Measurements from ENCODE around the gene CR1L.
"Not testable (repeated sequence)": the region's sequence is repeated elsewhere in the genome, so short reads cannot be mapped to it uniquely, and the experiment has no call there.

The CR1L gene

DNA sequence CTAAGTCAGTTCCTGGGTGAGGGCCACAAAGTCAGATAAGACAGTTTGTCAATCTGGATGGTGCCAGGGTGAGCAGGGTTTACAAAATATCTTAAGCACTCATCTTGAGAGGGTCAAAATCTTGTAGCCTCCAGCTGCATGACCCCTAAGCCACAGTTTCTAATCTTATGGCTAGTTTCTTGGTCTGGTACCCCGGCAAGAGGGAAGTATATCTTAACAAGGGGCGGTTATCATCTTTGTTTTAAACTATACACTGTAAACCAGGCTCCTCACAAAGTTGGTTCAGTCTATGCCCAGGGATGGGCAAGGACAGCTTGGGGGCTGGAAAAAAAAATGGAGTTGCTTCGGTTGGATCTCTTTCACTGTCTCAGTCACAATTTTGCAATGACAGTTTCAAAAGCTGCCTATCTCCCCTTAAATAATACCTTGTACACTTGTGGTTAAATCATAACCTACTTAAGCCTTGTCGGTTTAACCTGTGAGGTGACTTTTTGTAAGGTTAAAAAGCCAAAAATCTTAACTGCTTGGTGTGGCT is 99.1 kb downstream of the CR1L start:
- no peak for DNase-seq

DNA sequence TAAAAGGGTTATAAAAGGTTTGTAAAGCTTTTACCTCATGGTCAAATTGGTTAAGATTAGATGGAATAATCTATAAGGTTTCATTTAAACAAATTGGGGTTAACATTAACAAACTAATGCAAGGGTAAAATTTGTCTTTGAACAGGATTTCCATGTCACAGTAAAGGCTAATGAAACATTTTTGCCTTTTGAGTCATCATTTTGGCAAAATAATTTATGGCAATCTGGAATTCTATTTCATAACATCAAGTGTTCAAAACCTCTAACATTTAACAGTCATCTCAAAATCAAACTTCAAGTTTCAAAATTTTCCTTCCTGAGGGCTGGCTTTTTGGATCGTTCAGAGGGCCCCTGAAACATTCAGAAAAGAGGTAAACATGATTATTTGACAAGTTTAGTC is 100.4 kb downstream of the CR1L start:
- DNase-seq: no peak

DNA sequence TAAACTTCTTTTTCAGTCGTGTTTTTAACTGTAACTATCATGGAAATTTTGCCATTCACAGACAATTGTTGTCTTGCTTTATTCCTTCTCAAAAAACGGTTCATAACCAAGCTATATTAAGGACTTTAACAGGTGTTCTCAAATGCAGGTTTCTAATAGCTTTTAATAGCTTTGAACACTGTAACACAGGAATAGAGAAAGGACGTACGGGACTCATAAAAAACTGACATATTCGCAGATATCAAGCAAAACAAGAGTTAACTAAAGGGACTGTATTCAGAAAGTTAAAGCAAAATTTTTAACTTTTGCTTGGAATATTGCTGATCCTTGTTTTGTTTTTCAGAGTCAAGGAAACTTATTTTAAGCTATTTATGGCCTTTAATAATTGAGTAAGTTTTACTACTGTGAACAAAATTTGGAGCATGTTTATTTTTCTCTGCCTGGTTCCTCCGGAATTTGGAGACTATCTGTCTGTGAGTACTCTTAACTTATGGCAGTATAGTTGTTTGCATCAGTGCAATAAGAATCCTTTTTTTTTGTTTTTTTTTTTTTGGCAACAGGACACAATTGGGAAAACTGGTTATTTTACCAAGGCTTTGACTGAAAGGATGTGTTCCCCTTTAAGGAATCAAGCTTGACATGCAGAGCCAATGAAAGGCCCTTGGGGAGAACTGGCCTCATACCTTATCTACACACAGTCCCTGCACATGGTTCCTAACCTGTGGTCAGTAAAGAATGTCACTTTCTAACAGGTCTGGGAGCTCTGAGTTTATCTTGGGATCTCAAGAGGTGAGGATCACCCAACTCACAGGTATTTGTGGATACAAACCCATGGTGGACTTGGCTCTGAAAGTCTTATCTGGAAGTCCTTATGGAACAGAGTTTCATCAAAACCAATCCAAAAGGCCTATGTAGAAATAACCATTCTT is 101.2 kb downstream of the CR1L start:
- DNase-seq: no peak

DNA sequence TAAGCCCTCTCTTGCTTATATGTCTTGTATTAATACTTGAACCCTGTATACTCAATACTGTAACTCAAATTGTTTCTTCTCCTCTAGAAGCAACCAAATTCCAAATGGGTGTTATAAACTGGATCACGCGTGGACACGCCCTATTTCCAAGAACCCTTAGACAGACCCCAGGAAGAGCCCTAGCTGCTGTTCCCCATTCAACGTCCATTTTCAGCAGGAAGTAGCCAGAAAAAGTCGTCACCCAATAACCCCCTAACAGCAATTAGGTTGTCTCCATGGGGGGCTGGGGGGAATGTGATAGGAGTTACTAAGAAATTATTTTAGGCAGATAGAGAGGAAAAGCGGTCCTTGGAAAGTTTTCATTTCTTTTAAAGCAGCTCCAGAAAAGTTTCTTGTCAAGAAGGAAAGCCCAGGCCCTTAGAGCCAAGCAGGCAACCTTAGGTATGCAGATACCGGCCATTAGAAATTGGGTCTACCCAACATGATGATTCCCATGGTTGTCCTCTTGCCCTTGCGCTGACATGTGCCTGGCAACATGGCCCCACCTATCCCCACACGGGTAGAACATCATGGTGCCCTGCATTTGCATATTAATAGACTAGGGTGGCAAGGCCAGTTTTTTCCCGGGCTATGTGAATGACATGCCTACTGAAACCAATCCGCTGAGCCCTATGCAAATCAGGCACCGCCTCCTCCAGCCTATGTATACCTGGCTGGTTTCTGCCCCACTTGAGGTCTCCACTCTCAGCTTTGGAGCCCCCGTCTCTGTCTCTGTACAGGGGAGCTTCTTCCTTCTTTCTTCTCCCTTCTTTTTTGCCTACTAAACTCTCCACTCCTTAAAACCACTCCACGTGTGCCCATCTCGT is 102.9 kb downstream of the CR1L start:
- DNase-seq: no peak

DNA sequence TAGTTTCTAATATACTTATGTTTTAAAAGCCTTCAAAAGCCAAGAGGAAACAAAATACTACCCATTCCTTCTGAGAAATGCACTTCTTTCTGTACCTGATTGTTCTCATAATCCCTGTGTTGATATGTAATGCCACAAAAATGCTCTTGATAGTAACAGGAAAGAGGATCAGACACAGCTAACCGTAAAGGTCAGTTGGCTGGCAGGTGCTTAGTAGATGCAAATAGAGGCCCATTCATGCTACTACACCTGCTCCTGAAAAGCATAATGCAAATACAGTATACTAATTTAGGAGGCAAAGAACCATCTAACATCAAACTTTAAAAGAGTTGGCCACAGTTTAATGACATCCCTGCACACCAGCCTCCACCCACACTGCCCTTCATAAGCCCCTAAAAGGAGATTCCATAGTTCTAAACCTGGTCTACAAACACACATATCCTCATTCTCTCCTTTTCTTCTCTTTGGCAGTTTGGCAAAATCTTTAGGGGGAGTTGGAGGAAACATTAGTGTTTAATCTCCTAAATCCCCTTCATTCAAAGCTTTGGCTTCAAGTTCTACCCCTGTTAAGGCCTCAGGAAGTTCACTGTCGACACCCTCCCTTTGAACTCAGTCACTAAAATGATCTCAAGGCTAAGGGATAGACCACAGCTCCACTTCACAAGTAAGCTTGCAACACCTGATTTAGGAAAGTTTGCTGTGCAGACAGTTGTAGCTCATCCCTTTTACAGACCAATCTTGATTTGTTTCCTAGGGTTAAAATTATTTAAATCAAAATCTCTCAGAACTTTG is 104.0 kb downstream of the CR1L start:
- DNase-seq: no peak

DNA sequence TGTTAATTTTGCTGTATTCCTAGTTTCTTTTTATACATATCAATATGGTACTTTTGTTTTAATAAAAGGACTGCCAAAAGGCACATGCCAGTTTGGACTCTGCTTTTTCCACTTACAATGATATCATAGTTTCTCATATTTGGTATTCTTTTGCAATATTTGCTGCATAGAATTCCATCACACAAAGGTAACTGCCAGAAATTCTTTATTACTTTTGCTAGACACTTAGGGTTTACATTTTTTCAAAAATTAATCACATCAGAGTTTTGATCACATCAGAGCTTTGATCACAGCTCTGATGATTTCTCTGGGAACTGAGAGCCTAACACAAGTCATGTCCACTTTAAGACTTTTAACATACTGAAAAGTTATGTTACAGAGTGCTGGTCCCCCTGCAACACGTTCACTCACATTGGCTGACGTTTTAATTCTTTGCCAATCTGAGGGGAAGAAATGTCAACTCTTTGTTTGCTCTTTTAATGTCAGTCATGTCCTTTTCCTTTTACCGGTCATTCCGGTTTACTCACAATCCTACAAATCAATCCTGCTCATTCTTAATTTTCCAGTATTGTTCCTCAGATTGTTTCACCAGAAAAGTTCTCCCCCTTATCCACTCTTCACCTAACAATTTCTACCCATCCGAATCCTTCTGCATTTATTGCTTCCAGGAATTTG is 105.8 kb downstream of the CR1L start:
- no peak for DNase-seq

DNA sequence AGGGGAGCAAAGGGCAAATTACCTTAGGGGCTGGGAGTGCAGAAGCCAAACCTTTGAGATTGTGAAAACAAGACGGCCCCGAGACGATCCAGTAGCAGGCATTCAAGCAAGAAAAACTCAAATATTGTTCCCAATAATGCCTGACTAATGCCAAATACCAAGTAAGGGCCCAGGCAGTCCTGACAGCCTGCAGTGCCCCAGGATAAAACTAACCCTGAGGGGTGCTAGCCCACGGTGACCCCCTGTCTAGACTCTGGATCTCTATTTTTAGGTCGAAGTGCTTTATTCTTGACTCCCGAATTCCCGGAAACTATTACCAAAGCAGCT is 106.5 kb downstream of the CR1L start:
- peak in 2 of 56 donors; percentile 22 to 33 for DNase-seq

DNA sequence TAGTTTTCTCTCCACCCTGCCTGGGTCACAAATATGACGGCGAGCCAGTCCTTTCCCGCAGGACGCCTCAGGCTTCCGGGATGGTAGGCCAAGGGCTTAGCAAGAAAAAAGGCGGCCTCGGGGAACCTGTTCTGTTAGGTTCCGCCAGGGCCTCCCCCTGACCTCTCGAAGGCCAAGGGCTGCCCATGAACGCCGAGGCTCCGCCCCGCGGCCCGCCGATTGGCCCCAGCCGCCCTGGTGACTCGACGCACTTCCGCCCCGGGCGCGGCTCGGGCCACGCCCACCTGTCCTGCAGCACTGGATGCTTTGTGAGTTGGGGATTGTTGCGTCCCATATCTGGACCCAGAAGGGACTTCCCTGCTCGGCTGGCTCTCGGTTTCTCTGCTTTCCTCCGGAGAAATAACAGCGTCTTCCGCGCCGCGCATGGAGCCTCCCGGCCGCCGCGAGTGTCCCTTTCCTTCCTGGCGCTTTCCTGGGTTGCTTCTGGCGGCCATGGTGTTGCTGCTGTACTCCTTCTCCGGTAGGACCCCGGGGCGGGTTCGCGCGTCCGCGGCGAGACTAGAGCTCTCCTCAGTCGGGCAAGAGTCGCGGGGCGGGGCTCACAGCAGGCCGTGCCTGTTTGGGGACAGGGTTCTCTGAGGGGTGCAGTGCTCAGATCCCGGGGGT is 107.0 kb downstream of the CR1L start, which contains the start of gene CD46:
CD46 (plus strand) TSS at position 265 of the 666 bp plus-strand sequence; CDS start at position 424, 159 bp downstream.
- DNase-seq: peak; percentile 53 to 94 (median 86)

DNA sequence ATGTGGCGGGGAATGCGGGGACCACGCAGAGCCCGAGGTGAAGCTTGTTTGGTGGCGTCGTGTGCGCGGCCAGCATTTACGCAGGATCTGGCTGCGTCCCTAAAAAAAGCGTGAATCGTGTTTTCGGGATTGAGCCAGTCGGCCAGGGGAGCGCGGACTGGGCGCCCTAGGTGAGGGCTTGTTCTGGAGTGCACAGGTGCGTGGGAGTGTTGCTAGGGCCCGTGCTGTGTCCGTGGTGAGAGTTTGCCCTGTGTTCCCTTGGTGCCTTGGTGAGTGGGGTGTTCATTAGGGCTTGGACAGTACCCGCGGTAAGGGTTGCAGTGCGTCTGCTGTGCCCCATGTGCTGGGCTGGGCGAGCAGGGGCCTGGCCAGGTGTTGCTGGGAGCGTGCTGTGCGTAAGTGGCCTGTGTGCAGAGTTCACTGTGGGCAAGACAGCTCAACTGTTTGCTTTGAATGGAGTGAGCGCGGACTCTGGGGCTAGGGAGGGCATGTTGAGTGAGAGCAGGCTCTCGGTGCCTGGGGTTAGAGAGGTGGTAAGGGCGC is 107.6 kb downstream of the CR1L start:
- DNase-seq: peak in 9 of 56 donors; percentile 7 to 45 (median 32)

DNA sequence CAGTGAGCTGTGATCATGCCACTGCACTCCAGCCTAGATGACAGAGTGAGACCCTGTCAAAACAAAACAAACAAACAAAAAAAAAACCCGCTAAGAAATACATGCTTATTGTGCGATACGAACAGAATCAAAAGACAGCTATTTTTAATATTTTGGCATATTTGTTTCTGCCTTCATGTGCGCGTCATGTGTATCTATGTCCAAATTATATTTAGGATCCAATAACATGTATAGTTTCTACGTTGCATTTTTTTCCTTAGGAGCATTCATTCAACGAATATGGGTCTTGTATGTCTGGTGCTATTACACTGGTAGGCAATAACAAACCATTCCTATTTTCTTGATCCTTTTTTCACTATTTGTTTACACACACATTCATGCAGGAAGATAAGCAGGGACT is 108.7 kb downstream of the CR1L start:
- DNase-seq: no peak

DNA sequence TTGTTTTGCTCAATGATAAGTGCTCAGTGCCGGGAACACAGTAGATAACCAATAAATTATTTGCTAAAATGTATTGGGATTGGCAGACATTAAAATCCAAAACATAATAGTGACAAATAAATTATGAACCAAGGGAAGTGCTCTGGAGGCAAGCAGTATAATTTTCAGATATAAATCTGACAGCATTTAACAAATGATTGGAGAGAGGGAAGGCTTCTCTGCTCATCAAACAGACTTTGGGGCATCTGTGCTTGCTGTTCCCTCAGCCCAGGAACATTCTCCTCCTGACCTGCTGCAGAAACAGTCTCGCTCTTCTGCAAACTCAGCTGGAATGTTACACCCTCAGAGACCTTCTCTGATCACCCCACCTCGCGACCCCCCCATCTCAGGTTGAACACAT is 109.1 kb downstream of the CR1L start:
- no peak for DNase-seq

DNA sequence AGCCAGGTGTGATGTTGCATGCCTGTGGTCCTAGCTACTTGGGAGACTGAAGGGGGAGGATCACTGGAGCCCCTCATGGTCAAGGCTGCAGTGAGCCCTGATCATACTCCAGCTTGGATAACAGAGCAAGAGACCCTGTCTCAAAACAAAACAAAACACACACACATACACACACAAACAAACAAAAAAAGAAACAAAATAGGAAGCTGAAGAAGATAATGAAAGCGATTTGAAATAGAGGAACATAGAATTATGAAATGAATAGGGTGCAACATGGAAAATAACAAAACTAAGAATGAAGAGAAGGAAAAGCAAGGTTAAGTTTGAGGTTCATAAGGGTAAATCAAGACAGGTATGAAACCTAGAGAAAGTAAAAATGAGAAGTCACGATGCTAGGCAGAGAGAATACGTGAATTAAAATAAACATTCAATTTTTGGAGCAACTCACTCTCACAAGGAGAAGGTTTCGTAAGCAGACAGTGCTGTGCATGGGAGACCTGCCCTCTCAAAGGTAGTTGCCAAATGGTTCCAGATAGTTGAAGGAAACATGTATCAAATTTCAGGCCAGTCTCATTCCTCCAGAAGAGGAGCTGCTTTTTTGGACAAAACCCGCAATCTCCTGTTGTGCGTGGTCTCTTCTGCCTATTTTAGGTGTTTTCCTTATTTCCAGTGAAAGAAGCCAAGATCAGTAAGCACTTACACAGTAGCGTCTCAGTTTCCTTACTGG is 110.2 kb downstream of the CR1L start:
- no peak for DNase-seq

DNA sequence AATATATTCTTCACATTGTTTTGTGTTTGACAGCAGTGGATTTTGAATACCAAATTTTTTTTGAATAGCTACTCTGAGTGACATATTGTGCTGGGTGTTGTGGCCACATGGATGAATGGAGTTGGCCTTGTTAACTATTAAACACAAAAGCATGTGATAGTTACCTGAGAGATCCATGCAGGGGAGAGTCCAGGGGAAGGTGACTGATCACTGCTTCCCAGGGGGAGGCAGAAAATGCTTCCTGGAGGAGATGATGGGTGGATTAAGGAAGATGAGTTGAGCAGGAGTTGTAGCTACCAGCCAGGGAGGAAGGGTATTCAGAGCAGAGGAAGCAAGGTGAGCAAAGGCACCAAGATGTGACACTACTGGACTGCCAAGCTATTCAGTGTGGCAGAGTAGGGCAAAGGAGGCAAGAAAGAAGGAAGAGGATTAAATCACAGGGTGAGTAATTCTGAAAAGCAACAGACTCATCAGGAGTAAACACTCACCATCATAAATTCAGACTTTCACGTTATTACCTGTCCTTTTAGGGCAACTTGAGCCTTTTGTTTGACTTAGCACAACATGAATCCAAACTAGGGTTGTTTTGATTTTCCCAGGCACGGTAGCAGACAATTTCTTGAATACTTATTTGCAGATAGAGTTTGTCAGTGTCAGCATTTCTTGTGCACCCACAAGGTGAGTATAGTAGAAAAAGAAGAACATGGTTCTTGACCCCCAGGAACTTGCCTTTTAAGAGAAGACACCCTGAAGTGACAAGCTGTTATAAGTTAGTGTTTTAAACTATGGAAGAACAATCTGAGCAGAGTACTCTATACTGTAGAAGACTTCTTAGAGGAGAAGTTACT is 111.1 kb downstream of the CR1L start:
- DNase-seq: no peak

DNA sequence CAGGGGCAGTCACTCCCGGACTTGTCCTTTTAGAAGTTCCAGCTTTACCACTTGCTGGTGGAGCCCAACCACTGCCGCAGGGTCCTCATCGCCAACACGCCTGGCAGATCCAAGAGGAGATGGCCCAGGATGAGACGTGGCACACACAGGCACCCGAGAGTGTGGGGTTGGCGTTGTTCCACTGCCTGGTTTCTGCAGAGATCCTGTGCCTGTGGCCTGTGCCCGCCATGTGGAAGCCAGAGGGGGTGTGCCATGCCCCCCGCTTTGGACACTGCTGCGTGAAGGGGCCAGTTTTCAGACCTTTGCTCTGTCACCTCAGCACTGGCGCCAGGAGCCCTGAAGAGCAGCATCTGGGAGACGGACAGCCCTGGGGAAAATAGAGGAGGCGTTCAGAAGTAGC is 117.7 kb downstream of the CR1L start:
- DNase-seq: no peak

DNA sequence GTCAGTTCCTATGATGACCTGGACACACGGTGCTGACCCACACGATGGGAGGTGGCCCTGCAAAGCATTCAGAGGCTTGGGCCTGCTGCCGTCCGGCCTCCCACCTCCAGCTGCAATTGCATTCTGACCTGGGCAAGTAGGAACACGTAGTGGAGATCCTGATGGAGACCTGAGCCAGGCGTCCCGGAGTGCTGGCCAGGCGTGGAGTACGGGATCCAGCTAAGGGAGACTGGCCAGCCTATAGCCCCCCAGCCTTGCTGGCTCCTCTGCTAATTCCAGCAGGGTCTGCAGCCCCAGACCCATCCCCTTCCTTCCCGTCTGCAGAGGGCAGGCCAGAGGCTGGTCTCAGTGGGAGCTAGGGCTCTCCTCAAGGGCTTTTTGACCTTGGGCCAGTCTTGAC is 118.2 kb downstream of the CR1L start:
- DNase-seq: no peak

DNA sequence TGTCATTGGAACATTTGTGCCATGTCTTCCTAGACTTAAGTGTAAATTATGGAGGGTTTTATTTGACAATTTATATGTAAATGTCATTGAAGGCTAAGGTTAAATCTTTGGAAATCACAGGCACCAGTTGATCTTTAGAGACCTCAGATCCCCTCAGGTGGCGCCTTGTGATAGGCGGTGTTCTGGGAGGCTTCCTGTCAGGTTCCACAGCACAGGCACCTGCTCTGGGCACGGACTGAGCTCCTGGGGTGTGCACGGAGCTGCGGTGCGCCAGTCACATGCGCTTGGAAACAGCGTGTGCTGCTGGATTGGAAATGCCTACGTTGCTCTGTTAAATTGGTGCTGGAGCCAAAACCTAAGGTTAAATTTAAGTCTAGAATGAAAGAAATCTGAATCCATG is 119.0 kb downstream of the CR1L start:
- no peak for DNase-seq

DNA sequence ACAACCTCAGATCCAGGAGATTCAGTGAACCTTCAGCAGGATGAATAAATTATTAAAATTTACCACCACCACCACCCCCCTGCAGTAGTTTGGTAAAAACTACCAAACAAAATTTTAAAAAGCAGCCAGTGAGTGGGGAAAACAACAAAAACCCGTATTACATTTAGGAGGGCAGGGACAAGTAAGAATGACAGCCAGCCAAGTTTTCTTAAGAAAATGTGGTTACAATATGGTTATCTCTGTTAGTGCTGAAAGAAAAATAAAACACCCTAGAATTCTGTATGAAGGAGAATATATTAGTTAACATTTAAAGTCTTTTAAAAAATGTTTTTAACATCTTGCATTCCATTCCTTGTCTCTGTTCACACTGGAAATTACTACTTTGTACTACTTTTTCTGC is 121.6 kb downstream of the CR1L start:
- no peak for DNase-seq

DNA sequence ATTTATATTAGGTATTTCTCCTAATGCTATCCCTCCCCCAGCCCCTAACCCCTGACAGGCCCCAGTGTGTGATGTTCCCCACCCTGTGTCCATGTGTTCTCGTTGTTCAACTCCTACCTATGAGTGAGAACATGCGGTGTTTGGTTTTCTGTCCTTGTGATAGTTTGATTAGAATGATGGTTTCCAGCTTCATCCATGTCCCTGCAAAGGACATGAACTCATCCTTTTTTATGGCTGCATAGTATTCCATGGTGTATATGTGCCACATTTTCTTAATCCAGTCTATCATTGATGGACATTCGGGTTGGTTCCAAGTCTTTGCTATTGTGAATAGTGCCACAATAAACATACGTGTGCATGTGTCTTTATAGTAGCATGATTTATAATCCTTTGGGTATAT is 125.6 kb downstream of the CR1L start:
- DNase-seq: not testable (repeated sequence)

Data from amygdala (tissue), 56 donors.